Tibial nerve (tissue), 4 donors: ENCODE results near the gene TSACC. TPM values are rescaled to one million over a fixed set of nuclear protein-coding genes. Genes with fewer than 3 reads are reported as not detected.

Experiments
- DNase-seq, 2 donors: peaks; one replicate each; pipeline ENCODE4 v3.0.0-alpha.2; 2019; ENCODE audit warnings: low spot score in 2 of 2
- H3K27ac ChIP-seq, 4 donors: fragments of 200-600 bp; sonication (generic) in 3 of 4; one replicate each; pipeline ENCODE4 v1.5.1; 2017 to 2019; ENCODE audit warnings: mild to moderate bottlenecking in 1 of 4
- H3K27me3 ChIP-seq, 2 donors: fragments of 200-600 bp; sonication (generic) in 1 of 2; one replicate each; pipeline versions ENCODE4 v1.5.1 to v1.6.0; 2017 to 2019
- H3K36me3 ChIP-seq, 3 donors: fragments of 200-600 bp; sonication (generic); one replicate each; pipeline ENCODE4 v1.5.1; 2018 to 2019
- H3K4me1 ChIP-seq, 4 donors: fragments of 200-600 bp; sonication (generic) in 3 of 4; one replicate each; pipeline ENCODE4 v1.5.1; 2017 to 2019
- H3K4me3 ChIP-seq, 4 donors: fragments of 200-600 bp; sonication (generic) in 3 of 4; one replicate each; pipeline ENCODE4 v1.5.1; 2017 to 2019; ENCODE audit warnings: mild to moderate bottlenecking in 1 of 4, moderate library complexity in 1 of 4
- H3K9me3 ChIP-seq, 4 donors: fragments of 200-600 bp; sonication (generic) in 3 of 4; one replicate each; pipeline ENCODE4 v1.5.1; 2017 to 2019
- CTCF ChIP-seq, 5 experiments: fragments of 200-600 bp in 3 of 5; fragments of 450-650 bp in 2 of 5; sonication (generic) in 3 of 5; IDR thresholded peaks; one replicate each; pipeline ENCODE4 v1.5.1; 2016 to 2019; ENCODE audit warnings: antibody characterized with exemption in 5 of 5, mild to moderate bottlenecking in 3 of 5, moderate library complexity in 2 of 5
- EP300 ChIP-seq, 2 donors: sonication (generic); formaldehyde crosslinking; IDR thresholded peaks; one replicate each; pipeline ENCODE4 v1.6.1; 2017; ENCODE audit warnings: antibody characterized with exemption in 2 of 2, mild to moderate bottlenecking in 1 of 2
- POLR2A ChIP-seq, 2 donors: fragments of 450-650 bp; IDR thresholded peaks; one replicate each; pipeline ENCODE4 v1.6.1; 2017; ENCODE audit warnings: antibody characterized with exemption in 2 of 2, mild to moderate bottlenecking in 2 of 2, moderate library complexity in 2 of 2
- WGBS, 2 donors: methylation state at CpG; one replicate each; pipeline ENCODE4 v1.1.5; 2018; 5-methylcytosine and 5-hydroxymethylcytosine counted together
- total RNA-seq, 4 donors: library from RNA; depleted of rRNA; stranded (reverse); fragments of >200 nt; gene quantifications; one replicate each; pipeline ENCODE4 v1.1.0, GENCODE V29; 2016

The TSACC gene
- total RNA-seq, result not detected

- peaks cover 0 to 28% (median 11%) of the 10 kb centered on the region in 4 donors for H3K4me1 ChIP-seq
- peak; percentile 44 to 65 for TF ChIP-seq POLR2A (IDR thresholded peaks at IDR 0.05)
- peak in 1 of 5 experiments; percentile 26 for TF ChIP-seq CTCF (IDR thresholded peaks at IDR 0.05)
- TF ChIP-seq EP300 (IDR thresholded peaks at IDR 0.05), result peak; percentile 68 to 78
- H3K27me3 ChIP-seq, result no peaks in the 10 kb centered on the region
- H3K27ac ChIP-seq, result peak within 1 kb of the TSS; percentile 64 to 88 (median 80)
- WGBS, 2 donors, result 1% methylated on average over 36 to 46 of the region's 47 CpGs
- H3K36me3 ChIP-seq, result peaks cover 0 to 22% (median 0%) of the 10 kb centered on the region in 3 donors
- DNase-seq, result peak; percentile 99 to 100
- H3K4me3 ChIP-seq, result peak within 1 kb of the TSS; percentile 59 to 81 (median 65)
- no peaks in the 10 kb centered on the region for H3K9me3 ChIP-seq
Measured at GRCh38 chr1:156338180-156338976, at the start of gene TSACC, which contains the start of gene CCT3. Gene TSACC (plus strand): TSS chr1:156338526. CDS start chr1:156339758, 1,232 bp downstream. Gene CCT3 (minus strand): TSS chr1:156338292. CDS start chr1:156338184, 108 bp downstream.

- no peak for DNase-seq
- Histone ChIP-seq H3K9me3 (no peaks in the 10 kb centered on the region), H3K4me1 (peaks cover 0 to 33% (median 15%) of the 10 kb centered on the region in 4 donors), H3K27me3 (no peaks in the 10 kb centered on the region), H3K4me3 (no peak overlapping the region), H3K36me3 (peaks cover 0 to 46% (median 0%) of the 10 kb centered on the region in 3 donors), H3K27ac (no peak overlapping the region)
- TF ChIP-seq POLR2A (IDR thresholded peaks at IDR 0.05), result no peak
- no peak for TF ChIP-seq CTCF (IDR thresholded peaks at IDR 0.05)
- no peak for TF ChIP-seq EP300 (IDR thresholded peaks at IDR 0.05)
Measured at GRCh38 chr1:156289857-156290256, 48.5 kb upstream of the TSACC start.

- DNase-seq, result peak; percentile 86 to 87
- Histone ChIP-seq H3K27me3 (no peaks in the 10 kb centered on the region), H3K4me3 (peak overlapping the region; percentile 34 to 54 (median 48)), H3K9me3 (no peaks in the 10 kb centered on the region), H3K4me1 (peaks cover 0 to 43% (median 19%) of the 10 kb centered on the region in 4 donors), H3K27ac (peak overlapping the region; percentile 71 to 94 (median 85)), H3K36me3 (peaks cover 0 to 35% (median 0%) of the 10 kb centered on the region in 3 donors)
- TF ChIP-seq CTCF (IDR thresholded peaks at IDR 0.05) (no peak), EP300 (IDR thresholded peaks at IDR 0.05) (peak in 1 of 2 donors; percentile 80), POLR2A (IDR thresholded peaks at IDR 0.05) (peak; percentile 50 to 52)
- WGBS, 2 donors, result 7 to 13% methylated on average over 31 to 37 of the region's 37 CpGs
Measured at GRCh38 chr1:156291226-156292061, 46.9 kb upstream of the TSACC start.

- Histone ChIP-seq H3K27ac (no peak overlapping the region), H3K4me3 (no peak overlapping the region), H3K4me1 (peaks cover 0 to 43% (median 19%) of the 10 kb centered on the region in 4 donors), H3K36me3 (peaks cover 0 to 31% (median 0%) of the 10 kb centered on the region in 3 donors), H3K27me3 (no peaks in the 10 kb centered on the region), H3K9me3 (no peaks in the 10 kb centered on the region)
- WGBS, 2 donors, result 85 to 92% methylated on average over 8 of the region's 8 CpGs
- no peak for DNase-seq
- TF ChIP-seq EP300 (IDR thresholded peaks at IDR 0.05) (no peak), POLR2A (IDR thresholded peaks at IDR 0.05) (no peak), CTCF (IDR thresholded peaks at IDR 0.05) (no peak)
Measured at GRCh38 chr1:156293098-156293434, 45.3 kb upstream of the TSACC start.
